HepG2 (cell line): ENCODE data around the gene SURF6. TPM values are rescaled to one million over a fixed set of nuclear protein-coding genes. Genes with fewer than 3 reads are reported as not detected.

Source experiments
- ADNP ChIP-seq: sonication (generic); formaldehyde crosslinking; IDR thresholded peaks from 2 replicates; pipeline ENCODE4 v1.4.0; 2020; ENCODE audit warnings: missing genetic modification reagents
- BCL3 ChIP-seq: sonication (generic); formaldehyde crosslinking; IDR thresholded peaks from 2 replicates; pipeline ENCODE4 v1.5.1; 2020; ENCODE audit warnings: mild to moderate bottlenecking, missing genetic modification reagents, moderate library complexity
- ETV5 ChIP-seq: IDR thresholded peaks from 2 replicates; pipeline ENCODE4 v1.6.1; 2018; ENCODE audit warnings: missing biosample characterization, missing genetic modification reagents, inconsistent platforms, borderline replicate concordance
- GATA4 ChIP-seq: sonication (generic); IDR thresholded peaks from 2 replicates; pipeline ENCODE4 v1.6.1; 2016; ENCODE audit warnings: antibody characterized with exemption, low read depth, borderline replicate concordance
- MEIS2 ChIP-seq: sonication (generic); formaldehyde crosslinking; IDR thresholded peaks from 2 replicates; pipeline ENCODE4 v1.9.0; 2021; ENCODE audit warnings: mild to moderate bottlenecking, missing genetic modification reagents
- PAX8 ChIP-seq: sonication (generic); formaldehyde crosslinking; IDR thresholded peaks from 2 replicates; pipeline ENCODE4 v1.8.0; 2022; ENCODE audit warnings: mild to moderate bottlenecking, missing genetic modification reagents, borderline replicate concordance
- POLR2AphosphoS5 ChIP-seq: IDR thresholded peaks from 2 replicates; pipeline ENCODE4 v1.6.1; 2012; ENCODE audit warnings: low read depth, low read length
- TFE3 ChIP-seq: IDR thresholded peaks from 2 replicates; pipeline ENCODE4 v1.6.1; 2016
- THAP9 ChIP-seq: sonication (generic); formaldehyde crosslinking; IDR thresholded peaks from 2 replicates; pipeline ENCODE4; 2020; ENCODE audit warnings: missing genetic modification reagents, mild to moderate bottlenecking, borderline replicate concordance
- UBTF ChIP-seq: sonication (generic); formaldehyde crosslinking; IDR thresholded peaks from 2 replicates; pipeline ENCODE4 v1.4.0; 2020; ENCODE audit warnings: mild to moderate bottlenecking, missing genetic modification reagents
- XBP1 ChIP-seq: sonication (generic); formaldehyde crosslinking; IDR thresholded peaks from 2 replicates; pipeline ENCODE4 v1.5.0; 2020; ENCODE audit warnings: missing genetic modification reagents
- XRCC5 ChIP-seq: fragments of 200-400 bp; formaldehyde crosslinking; optimal IDR thresholded peaks from 2 replicates; pipeline ENCODE3; 2017; ENCODE audit warnings: mild to moderate bottlenecking, low read length
- ZBTB14 ChIP-seq: sonication (generic); formaldehyde crosslinking; IDR thresholded peaks from 2 replicates; pipeline ENCODE4 v1.4.0; 2020; ENCODE audit warnings: missing genetic modification reagents
- ZNF225 ChIP-seq: sonication (generic); formaldehyde crosslinking; IDR thresholded peaks from 2 replicates; pipeline ENCODE4 v1.4.0; 2020; ENCODE audit warnings: mild to moderate bottlenecking, missing genetic modification reagents
- ZNF331 ChIP-seq: sonication (generic); formaldehyde crosslinking; IDR thresholded peaks from 2 replicates; pipeline ENCODE4 v1.4.0; 2020; ENCODE audit warnings: missing genetic modification reagents
- ZNF546 ChIP-seq: sonication (generic); formaldehyde crosslinking; conservative IDR thresholded peaks from 2 replicates; pipeline ENCODE4 v1.8.1; 2023; ENCODE audit warnings: mild to moderate bottlenecking, missing genetic modification reagents
- ZNF577 ChIP-seq: sonication (generic); formaldehyde crosslinking; IDR thresholded peaks from 2 replicates; pipeline ENCODE4 v1.4.0; 2020; ENCODE audit warnings: mild to moderate bottlenecking, low read depth, missing genetic modification reagents, borderline replicate concordance
- ZNF660 ChIP-seq: sonication (generic); formaldehyde crosslinking; IDR thresholded peaks from 2 replicates; pipeline ENCODE4 v1.5.1; 2020; ENCODE audit warnings: mild to moderate bottlenecking, low read depth, missing genetic modification reagents, borderline replicate concordance
- ZNF737 ChIP-seq: sonication (generic); formaldehyde crosslinking; IDR thresholded peaks from 2 replicates; pipeline ENCODE4 v1.5.0; 2020; ENCODE audit warnings: missing genetic modification reagents, mild to moderate bottlenecking, borderline replicate concordance
- ZNF749 ChIP-seq: sonication (generic); formaldehyde crosslinking; IDR thresholded peaks from 2 replicates; pipeline ENCODE4 v1.8.0; 2022; ENCODE audit warnings: mild to moderate bottlenecking, missing genetic modification reagents, moderate library complexity, borderline replicate concordance
- ZNF850 ChIP-seq: sonication (generic); formaldehyde crosslinking; conservative IDR thresholded peaks from 2 replicates; pipeline ENCODE4 v1.9.0; 2021; ENCODE audit warnings: mild to moderate bottlenecking, missing genetic modification reagents
- polyA plus RNA-seq, 8 experiments: library from polyadenylated mRNA; depleted of rRNA in 3 of 8; stranded (reverse) in 7 of 8; unstranded in 1 of 8; fragments of >200 nt; fragmentation: Illumina TruSeq in 4 of 8; extraction: Trizol in 4 of 8; gene quantifications; 2 replicates each; pipeline versions ENCODE4 v1.2.1 to v1.2.3, GENCODE V29; 2011 to 2016; ENCODE audit warnings: low read depth in 4 of 8, missing spikeins in 1 of 8, mixed read lengths in 1 of 8; ENCODE audit not compliant: insufficient read depth in 1 of 8
- total RNA-seq, 5 experiments: library from RNA; depleted of rRNA; stranded (reverse); fragments of >200 nt; fragmentation: Illumina TruSeq; extraction: Trizol; gene quantifications; 2 replicates each; pipeline ENCODE4 v1.2.3, GENCODE V29; 2016; ENCODE audit warnings: low read depth in 1 of 5

SURF6 gene
- total and polyA plus RNA-seq, 2 of the 13 experiments (the other 11 are each of a cell fraction or from before 2014, with no cell fraction given), result 5.9 to 14.7 TPM

- TF ChIP-seq POLR2AphosphoS5 (peak; percentile 66), UBTF (CRISPR knock-in tag) (peak; percentile 53), ZBTB14 (no peak), XRCC5 (no peak), ZNF546 (CRISPR knock-in tag) (no peak), ZNF225 (CRISPR knock-in tag) (no peak), ETV5 (CRISPR knock-in tag) (peak; percentile 27; the same call in 1 of the 2 replicates), TFE3 (CRISPR knock-in tag) (no peak), ZNF749 (CRISPR knock-in tag) (no peak), GATA4 (no peak), MEIS2 (peak; percentile 28; the same call in 1 of the 2 replicates), BCL3 (CRISPR knock-in tag) (no peak), XBP1 (CRISPR knock-in tag) (no peak), ZNF850 (no peak), ZNF577 (CRISPR knock-in tag) (no peak), THAP9 (CRISPR knock-in tag) (no peak), ADNP (CRISPR knock-in tag) (no peak), ZNF737 (CRISPR knock-in tag) (no peak), ZNF660 (no peak), PAX8 (no peak), ZNF331 (CRISPR knock-in tag) (no peak)
Observed at GRCh38 chr9:133356391-133357091, 20.6 kb upstream of the SURF6 start, which contains the start of the genes SURF1 and SURF2 (continued).
